MM.1S (cell line): Measurements from ENCODE around the gene GAL3ST1.

Experiments
- DNase-seq: peaks from one replicate; pipeline ENCODE4 v3.0.0-alpha.2; 2015
- H2AFZ ChIP-seq: fragments of 300-600 bp; sonication (generic); 2 replicates; pipeline ENCODE4 v1.6.0; 2016; ENCODE audit warnings: antibody characterized with exemption, low read length
- H3F3A ChIP-seq: fragments of 300-600 bp; sonication (generic); 2 replicates; pipeline ENCODE4 v1.6.1; 2016; ENCODE audit warnings: mild to moderate bottlenecking, antibody characterized with exemption, low read length, moderate library complexity, mixed read lengths; ENCODE audit not compliant: insufficient read depth
- H3K27ac ChIP-seq: fragments of 300-600 bp; sonication (generic); 2 replicates; pipeline ENCODE4 v1.5.1; 2016; ENCODE audit warnings: mild to moderate bottlenecking, low read length
- H3K27me3 ChIP-seq: fragments of 300-600 bp; sonication (generic); replicated peaks from 2 replicates; pipeline ENCODE4 v1.6.0; 2016; ENCODE audit warnings: low read length; ENCODE audit not compliant: insufficient read depth
- H3K36me3 ChIP-seq: fragments of 300-600 bp; sonication (generic); replicated peaks from 2 replicates; pipeline ENCODE4 v1.6.1; 2016; ENCODE audit warnings: mild to moderate bottlenecking, low read length, mixed read lengths; ENCODE audit not compliant: insufficient read depth
- H3K4me1 ChIP-seq: fragments of 300-600 bp; sonication (generic); 2 replicates; pipeline ENCODE4 v1.6.1; 2016; ENCODE audit warnings: low read length, mixed read lengths
- H3K4me2 ChIP-seq: fragments of 300-600 bp; sonication (generic); 2 replicates; pipeline ENCODE4 v1.6.0; 2016; ENCODE audit warnings: low read depth, low read length
- H3K4me3 ChIP-seq: fragments of 300-600 bp; sonication (generic); 2 replicates; pipeline ENCODE4 v1.5.1; 2016; ENCODE audit warnings: low read length, mixed read lengths
- H3K79me2 ChIP-seq: fragments of 300-600 bp; sonication (generic); 2 replicates; pipeline ENCODE4 v1.6.1; 2016; ENCODE audit warnings: mixed run types, low read length, mixed read lengths
- H3K9ac ChIP-seq: fragments of 300-600 bp; sonication (generic); 2 replicates; pipeline ENCODE4 v1.6.1; 2016; ENCODE audit warnings: low read length, mixed read lengths
- H3K9me2 ChIP-seq: fragments of 300-600 bp; sonication (generic); replicated peaks from 2 replicates; pipeline ENCODE4 v1.6.1; 2016; ENCODE audit warnings: mild to moderate bottlenecking, low read length, mixed read lengths; ENCODE audit not compliant: insufficient read depth
- H3K9me3 ChIP-seq: fragments of 300-600 bp; sonication (generic); replicated peaks from 2 replicates; pipeline ENCODE4 v1.6.1; 2016; ENCODE audit warnings: mild to moderate bottlenecking, low read length, mixed read lengths; ENCODE audit not compliant: insufficient read depth
- H4K20me1 ChIP-seq: fragments of 300-600 bp; sonication (generic); 2 replicates; pipeline ENCODE4 v1.6.1; 2016; ENCODE audit warnings: mild to moderate bottlenecking, low read length, moderate library complexity, mixed read lengths; ENCODE audit not compliant: insufficient read depth
- EZH2 ChIP-seq: fragments of 300-600 bp; sonication (generic); optimal IDR thresholded peaks from 2 replicates; pipeline ENCODE3; 2017; ENCODE audit warnings: low read depth, mild to moderate bottlenecking, antibody characterized with exemption, low read length, mixed read lengths
- EZH2phosphoT487 ChIP-seq: fragments of 300-600 bp; sonication (generic); IDR thresholded peaks from 2 replicates; pipeline ENCODE4 v1.6.1; 2018; ENCODE audit warnings: antibody characterized with exemption, low read length
- TF ChIP-seq, protein P1 (sequence below): fragments of 300-600 bp; sonication (generic); IDR thresholded peaks from 2 replicates; pipeline ENCODE4 v1.5.1; 2016; ENCODE audit warnings: antibody characterized with exemption, low read length, mixed read lengths

The GAL3ST1 gene

DNA sequence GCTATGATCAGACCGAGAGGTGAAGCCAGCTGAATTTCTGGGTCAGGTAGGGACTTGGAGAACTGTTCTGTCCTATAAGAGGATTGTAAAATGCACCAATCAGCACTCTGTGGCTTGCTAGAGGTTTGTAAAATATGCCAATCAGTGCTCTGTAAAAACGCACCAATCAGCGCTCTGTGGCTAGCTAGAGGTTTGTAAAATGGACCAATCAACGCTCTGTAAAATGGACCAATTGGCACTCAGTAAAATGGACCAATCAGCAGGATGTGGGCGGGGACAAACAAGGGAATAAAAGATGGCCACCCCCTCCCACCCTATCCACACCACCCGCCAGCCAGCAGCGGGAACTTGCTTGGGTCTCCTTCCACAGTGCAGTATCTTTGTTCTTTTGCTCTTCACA is 62.6 kb downstream of the GAL3ST1 start:
- TF ChIP-seq, protein P1, sequence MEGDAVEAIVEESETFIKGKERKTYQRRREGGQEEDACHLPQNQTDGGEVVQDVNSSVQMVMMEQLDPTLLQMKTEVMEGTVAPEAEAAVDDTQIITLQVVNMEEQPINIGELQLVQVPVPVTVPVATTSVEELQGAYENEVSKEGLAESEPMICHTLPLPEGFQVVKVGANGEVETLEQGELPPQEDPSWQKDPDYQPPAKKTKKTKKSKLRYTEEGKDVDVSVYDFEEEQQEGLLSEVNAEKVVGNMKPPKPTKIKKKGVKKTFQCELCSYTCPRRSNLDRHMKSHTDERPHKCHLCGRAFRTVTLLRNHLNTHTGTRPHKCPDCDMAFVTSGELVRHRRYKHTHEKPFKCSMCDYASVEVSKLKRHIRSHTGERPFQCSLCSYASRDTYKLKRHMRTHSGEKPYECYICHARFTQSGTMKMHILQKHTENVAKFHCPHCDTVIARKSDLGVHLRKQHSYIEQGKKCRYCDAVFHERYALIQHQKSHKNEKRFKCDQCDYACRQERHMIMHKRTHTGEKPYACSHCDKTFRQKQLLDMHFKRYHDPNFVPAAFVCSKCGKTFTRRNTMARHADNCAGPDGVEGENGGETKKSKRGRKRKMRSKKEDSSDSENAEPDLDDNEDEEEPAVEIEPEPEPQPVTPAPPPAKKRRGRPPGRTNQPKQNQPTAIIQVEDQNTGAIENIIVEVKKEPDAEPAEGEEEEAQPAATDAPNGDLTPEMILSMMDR: no peak
- TF ChIP-seq EZH2: no peak
- TF ChIP-seq EZH2phosphoT487: no peak
- no peak for DNase-seq
- Histone ChIP-seq H3K4me1 (no peaks in the 10 kb centered on the region), H3K79me2 (no peaks in the 10 kb centered on the region), H3K36me3 (no peaks in the 10 kb centered on the region), H3K27ac (no peak overlapping the region), H3K4me2 (no peak overlapping the region), H3K9ac (no peak overlapping the region), H4K20me1 (no peaks in the 10 kb centered on the region), H3K9me3 (no peaks in the 10 kb centered on the region), H3K4me3 (no peak overlapping the region), H3F3A (no peaks in the 10 kb centered on the region), H3K27me3 (peaks cover 27% of the 10 kb centered on the region), H3K9me2 (no peaks in the 10 kb centered on the region), H2AFZ (no peak overlapping the region)

DNA sequence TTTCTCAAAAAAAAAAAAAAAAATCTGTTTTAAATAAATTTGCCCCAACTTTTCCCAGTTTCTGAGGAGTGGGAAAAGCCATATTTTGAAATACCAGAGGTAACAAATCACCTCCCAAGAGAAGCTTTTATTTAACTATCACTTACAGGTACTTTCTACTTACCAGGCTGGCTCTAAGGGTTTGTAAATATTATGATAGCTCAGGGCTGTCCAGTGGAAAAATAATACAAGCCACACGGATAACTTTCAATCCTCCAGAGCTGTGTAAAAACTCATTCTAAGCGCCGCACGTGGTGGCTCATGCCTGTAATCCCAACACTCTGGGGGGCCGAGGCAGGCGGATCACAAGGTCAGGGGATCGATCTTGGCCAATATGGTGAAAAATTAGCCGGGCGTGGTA is 63.4 kb downstream of the GAL3ST1 start:
- H3K4me2 ChIP-seq: no peak overlapping the region
- no peak overlapping the region for H3K4me3 ChIP-seq
- H4K20me1 ChIP-seq: no peaks in the 10 kb centered on the region
- no peaks in the 10 kb centered on the region for H3K9me2 ChIP-seq
- H2AFZ ChIP-seq: no peak overlapping the region
- no peak for TF ChIP-seq EZH2phosphoT487
- no peak for TF ChIP-seq EZH2
- TF ChIP-seq, protein P1: no peak
- no peaks in the 10 kb centered on the region for H3K9me3 ChIP-seq
- DNase-seq: no peak
- no peak overlapping the region for H3K9ac ChIP-seq
- H3K36me3 ChIP-seq: no peaks in the 10 kb centered on the region
- no peaks in the 10 kb centered on the region for H3F3A ChIP-seq
- H3K79me2 ChIP-seq: no peaks in the 10 kb centered on the region
- no peaks in the 10 kb centered on the region for H3K4me1 ChIP-seq
- peaks cover 33% of the 10 kb centered on the region for H3K27me3 ChIP-seq
- H3K27ac ChIP-seq: no peak overlapping the region

DNA sequence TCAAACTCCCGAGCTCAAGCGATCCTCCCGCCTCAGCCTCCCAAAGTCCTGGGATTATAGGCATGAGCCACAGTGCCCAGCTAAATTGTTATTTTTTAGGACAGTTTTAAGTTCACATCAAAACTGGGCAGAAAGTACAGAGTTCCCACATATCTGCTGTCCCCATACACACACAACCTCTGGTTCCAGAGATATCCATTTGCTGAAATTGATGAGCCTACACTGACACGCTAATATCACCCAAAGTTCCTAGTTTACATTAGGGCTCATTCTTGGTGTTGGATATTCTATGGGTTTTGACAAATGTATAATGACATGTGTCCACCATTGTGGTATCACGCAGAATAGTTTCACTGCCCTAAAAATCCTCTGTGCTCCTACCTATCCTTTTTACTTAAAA is 66.2 kb downstream of the GAL3ST1 start:
- H3K9me3 ChIP-seq: no peaks in the 10 kb centered on the region
- no peaks in the 10 kb centered on the region for H3K79me2 ChIP-seq
- no peaks in the 10 kb centered on the region for H4K20me1 ChIP-seq
- H3F3A ChIP-seq: no peaks in the 10 kb centered on the region
- peaks cover 36% of the 10 kb centered on the region for H3K27me3 ChIP-seq
- no peak overlapping the region for H2AFZ ChIP-seq
- H3K9me2 ChIP-seq: no peaks in the 10 kb centered on the region
- no peaks in the 10 kb centered on the region for H3K4me1 ChIP-seq
- H3K9ac ChIP-seq: no peak overlapping the region
- no peak for DNase-seq
- H3K4me2 ChIP-seq: no peak overlapping the region
- TF ChIP-seq, protein P1: no peak
- no peak for TF ChIP-seq EZH2phosphoT487
- H3K36me3 ChIP-seq: no peaks in the 10 kb centered on the region
- H3K4me3 ChIP-seq: no peak overlapping the region
- no peak overlapping the region for H3K27ac ChIP-seq
